Ramos (cell line): Measurements from ENCODE around the gene AGBL4.

Source experiments
- in situ Hi-C: fragments of 300-500 bp; cut with MboI; formaldehyde crosslinking; loops from one replicate; pipeline ENCODE4 v1.14.3; 2022; ENCODE audit warnings: low sequenced_read_pairs; ENCODE audit not compliant: unreplicated experiment

The AGBL4 gene

DNA sequence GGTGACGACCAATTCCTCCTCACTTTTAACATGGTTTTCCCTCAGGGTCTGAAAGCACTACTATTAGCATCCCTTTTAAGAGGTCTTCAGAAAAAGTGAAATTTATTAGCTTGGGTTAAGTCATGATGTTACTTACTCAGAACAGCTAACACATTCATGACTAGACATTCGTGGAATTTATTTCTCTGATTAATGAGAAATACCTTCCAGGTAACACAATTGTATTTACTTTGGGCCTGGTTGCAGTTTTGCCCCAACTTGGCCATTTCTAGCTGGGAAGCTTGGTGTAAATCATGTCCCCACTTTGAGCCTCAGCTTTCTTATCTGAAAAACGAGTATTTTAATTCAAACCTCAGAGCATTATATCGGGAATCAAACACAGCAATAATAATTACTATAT, 1432.6 kb downstream of the AGBL4 start:
- in situ Hi-C loops, result no loop called here

- in situ Hi-C loops, result no loop called here
Measured at GRCh38 chr1:48588061-48588460, 1435.7 kb downstream of the AGBL4 start.

DNA sequence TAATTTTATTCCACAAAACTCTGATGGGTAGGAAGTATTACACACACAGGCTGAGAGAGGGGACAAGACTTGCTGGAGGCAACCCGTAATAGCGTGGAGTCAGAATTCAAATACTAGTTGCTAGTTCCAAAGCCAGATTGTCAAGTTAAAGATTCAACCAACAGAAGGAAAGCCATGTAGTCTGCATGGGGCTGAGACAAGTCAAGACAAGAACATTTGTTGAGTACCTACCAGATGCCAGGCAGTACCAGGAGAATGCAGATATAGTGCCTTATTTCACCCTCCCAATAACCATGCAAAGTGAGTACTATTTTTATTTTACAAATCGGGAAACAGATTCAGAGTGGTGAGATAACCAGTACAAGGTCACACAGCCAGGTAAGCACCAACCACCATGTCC, 1441.3 kb downstream of the AGBL4 start:
- in situ Hi-C loops, result no loop called here

DNA sequence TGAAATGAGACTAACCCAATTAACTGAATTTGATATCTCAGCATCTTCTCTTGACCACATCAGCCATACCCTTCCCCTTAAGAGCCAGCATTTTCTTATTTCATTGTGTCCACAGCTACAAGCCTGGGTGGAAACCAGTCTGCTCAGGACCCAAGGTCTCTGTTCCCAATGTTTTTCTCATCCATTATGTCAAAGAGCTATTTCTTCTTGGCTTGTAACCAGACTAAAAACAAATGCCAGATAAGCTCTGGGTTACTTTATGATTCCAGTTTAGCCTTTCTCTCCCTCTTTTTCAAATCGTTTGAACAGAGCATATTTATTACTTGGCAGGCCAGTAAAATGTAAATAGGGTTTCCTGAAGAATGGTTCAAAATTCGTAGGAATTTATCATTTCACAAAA, 1442.5 kb downstream of the AGBL4 start:
- in situ Hi-C loops, result no loop called here

GRCh38 chr1:48576565-48576964, 1447.2 kb downstream of the AGBL4 start:
- in situ Hi-C loops, result no loop called here

- in situ Hi-C loops, result no loop called here
Measured at GRCh38 chr1:48572646-48573258, 1451.0 kb downstream of the AGBL4 start.

DNA sequence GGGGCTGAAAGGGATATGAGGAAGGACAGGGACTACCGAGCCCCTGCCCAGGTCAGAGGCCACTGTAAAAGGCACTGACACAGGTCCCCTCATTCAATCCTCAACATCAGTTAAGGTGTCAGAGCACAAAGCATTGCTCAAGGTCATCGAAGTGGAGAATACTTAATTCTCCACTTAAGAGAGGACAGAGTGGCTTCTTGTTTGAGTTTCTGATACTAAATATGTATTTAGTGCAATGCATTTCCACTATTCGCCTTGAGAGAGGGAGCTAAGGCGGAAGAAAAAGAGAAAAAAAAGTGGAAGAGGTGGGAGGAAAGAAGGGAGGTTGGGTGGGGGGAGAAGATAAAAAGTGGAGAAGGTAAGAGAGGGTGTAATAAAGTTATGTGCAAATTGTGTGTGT, 1451.6 kb downstream of the AGBL4 start:
- in situ Hi-C loops, result no loop called here

- in situ Hi-C loops, result no loop called here
Measured at GRCh38 chr1:48571303-48571987, 1452.3 kb downstream of the AGBL4 start.

- in situ Hi-C loops, result no loop called here
Measured at GRCh38 chr1:48570568-48570967, 1453.2 kb downstream of the AGBL4 start.

DNA sequence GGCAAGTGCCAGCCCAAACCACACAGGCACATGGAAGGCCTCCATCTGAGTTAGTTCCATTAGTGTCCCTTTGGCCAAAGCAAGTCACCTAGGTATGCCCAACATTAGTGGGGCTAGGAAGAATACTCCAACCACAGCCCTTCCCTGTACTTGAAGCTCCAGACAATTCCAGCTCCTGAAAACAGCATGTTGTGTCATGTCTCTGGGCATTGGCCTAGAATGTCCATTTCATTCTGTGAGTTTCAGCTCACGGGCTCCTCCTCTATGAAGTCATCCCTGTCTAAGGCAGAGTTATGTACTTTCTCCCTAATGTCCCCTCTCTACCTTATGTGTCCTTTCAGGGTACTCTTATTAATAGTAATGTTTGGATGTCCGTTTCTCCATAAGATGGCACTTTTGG, 1455.3 kb downstream of the AGBL4 start:
- in situ Hi-C loops, result no loop called here

DNA sequence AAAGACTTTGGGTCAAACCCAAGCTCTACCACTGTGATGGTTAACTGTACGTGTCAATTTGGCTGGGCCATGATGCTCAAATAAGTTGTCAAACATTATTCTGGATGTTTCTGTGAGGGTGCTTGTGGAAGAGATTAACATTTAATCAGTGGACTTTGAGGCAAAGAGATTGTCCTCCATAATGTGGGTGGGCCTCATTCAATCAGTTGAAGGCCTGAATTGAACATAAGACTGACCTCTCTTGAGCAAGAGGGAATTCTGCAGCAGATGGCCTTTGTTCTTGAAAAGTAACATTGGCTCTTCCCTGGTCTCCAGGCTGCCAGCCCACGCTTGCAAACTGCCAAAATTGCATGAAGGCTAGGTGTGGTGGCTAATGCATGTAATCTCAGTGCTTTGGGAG, 1457.3 kb downstream of the AGBL4 start:
- in situ Hi-C loops, result no loop called here

GRCh38 chr1:48563021-48563420, 1460.7 kb downstream of the AGBL4 start:
- in situ Hi-C loops, result no loop called here

- in situ Hi-C loops, result no loop called here
Measured at GRCh38 chr1:48561444-48561843, 1462.3 kb downstream of the AGBL4 start.

DNA sequence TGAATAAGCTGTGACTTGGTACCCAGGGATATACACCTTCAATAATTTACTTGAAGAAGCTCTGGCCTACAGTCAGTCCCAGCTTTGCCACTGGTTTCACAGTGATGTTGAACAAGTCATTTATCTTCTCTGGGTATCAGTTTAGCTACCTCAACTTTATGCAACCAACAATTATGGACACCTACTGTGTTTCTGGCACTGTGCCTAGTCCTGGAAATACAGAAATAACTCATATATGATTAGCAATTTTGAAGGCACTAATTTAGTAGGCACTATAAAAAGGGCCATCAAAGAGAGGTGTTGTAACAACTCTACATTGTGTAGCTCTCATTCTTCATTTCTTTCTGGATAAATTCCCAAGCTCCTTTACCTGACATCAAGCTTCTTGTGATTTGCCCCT, 1463.2 kb downstream of the AGBL4 start:
- in situ Hi-C loops, result no loop called here

DNA sequence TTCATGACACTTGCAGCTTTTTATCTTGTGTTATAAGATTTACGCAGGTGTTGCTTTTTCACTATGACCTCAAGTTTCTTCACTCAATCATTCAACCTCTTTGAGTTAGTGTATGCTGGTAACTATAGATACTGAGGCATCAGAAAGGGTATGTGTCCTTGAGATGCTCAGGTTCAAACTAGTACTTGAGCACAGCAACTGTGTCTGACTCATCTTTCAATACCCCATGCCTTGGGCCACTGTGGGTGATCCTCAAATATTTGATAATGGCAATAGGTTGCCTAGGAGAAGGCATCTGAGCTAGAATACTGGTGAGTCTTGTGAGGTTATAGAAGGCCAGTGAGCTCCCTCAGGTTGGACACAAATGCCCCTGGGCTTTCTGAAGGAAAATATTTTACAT, 1463.6 kb downstream of the AGBL4 start:
- in situ Hi-C loops, result no loop called here

DNA sequence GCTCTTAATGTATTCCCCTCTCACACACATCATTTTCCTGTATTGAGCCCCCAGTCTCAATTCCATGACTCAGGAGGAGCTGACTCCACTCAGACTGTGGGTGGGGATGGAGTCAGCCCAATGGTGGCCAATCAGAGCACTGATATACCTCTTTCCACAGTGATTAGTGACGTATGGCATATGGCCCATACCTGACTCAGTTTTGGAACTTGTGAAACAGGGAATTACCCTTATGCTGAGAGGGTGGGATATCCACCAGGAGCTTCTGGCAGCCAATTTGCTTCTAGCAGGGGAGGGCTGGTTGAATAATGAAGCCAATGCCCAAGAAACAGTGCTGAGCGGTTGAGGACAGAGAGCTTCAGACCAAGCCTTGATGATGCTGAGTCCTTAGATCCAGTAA, 1465.4 kb downstream of the AGBL4 start:
- in situ Hi-C loops, result no loop called here

DNA sequence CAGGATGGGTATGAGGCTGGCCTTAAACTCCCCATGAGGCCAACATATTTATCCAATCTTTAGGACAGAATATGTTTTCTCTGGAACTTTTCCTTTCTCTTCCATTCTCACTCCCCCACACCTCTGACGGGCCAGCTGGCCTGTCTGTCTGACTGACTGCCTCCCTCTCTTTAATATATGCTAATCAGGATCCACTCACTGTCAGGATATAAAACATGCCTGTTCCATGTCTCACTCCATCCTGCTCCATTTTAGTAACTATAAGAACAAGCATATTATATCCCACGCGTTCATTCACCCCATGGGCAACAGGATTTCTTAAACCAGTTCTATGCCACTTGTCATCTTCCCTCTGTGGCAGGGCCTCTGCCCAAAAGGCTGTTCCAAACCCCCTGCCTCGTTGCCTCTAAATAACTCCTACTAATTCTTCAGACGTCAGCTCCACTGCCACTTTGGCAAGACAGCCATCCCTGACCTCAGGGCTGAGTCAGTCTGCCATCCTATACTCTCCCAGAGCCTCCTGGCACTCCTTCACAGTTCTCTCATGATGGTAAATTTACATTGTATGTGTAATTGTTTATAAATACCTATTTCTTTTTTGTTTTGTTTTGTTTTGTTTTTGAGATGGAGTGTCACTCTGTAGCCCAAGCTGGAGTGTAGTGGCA, 1467.4 kb downstream of the AGBL4 start:
- in situ Hi-C loops, result no loop called here

DNA sequence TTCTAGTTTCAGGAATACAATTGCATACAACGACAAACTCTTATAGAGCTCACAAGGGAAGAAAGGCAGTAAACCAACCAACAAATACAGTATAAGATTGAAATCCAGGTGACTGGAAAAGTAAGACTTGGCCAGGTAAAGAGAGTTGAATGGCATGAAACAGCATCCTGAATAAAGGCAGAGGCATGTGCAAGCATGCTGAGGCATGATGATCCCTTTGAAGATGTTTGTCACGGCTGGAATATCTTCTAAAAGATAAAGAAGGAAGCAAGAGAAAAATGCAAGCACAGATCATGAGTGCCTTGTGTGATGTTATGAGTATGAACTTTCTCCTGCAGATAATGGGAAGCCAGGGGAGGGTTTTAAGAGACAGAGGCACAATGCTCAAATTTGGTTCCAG, 1468.5 kb downstream of the AGBL4 start:
- in situ Hi-C loops, result no loop called here

GRCh38 chr1:48552903-48553606, 1470.7 kb downstream of the AGBL4 start:
- in situ Hi-C loops, result no loop called here

- in situ Hi-C loops, result no loop called here
Measured at GRCh38 chr1:48552420-48552819, 1471.3 kb downstream of the AGBL4 start.

- in situ Hi-C loops, result no loop called here
Measured at GRCh38 chr1:48548985-48549384, 1474.8 kb downstream of the AGBL4 start.
